NCI-H69 (cell line): ENCODE results near the gene PCLO.

Source experiments
- DNase-seq: peaks from one replicate; lab custom pipeline; 2025; lab: John Stamatoyannopoulos, UW

The PCLO gene

GRCh38 chr7:82839063-82839462, 323.6 kb downstream of the PCLO start:
- DNase-seq = no peak

- DNase-seq = no peak
These were observed 324.4 kb downstream of the PCLO start for GRCh38 chr7:82838314-82838713.

- no peak for DNase-seq
These were observed 339.6 kb downstream of the PCLO start for GRCh38 chr7:82823073-82823472.

GRCh38 chr7:82821037-82821436, 341.6 kb downstream of the PCLO start:
- peak; percentile 40 for DNase-seq

- DNase-seq = peak; percentile 56
These were observed 344.5 kb downstream of the PCLO start for GRCh38 chr7:82818171-82818570.

- DNase-seq = peak; percentile 12
These were observed 346.4 kb downstream of the PCLO start for GRCh38 chr7:82816272-82816671.

GRCh38 chr7:82810558-82811259, 352.0 kb downstream of the PCLO start:
- peak; percentile 91 for DNase-seq

GRCh38 chr7:82808633-82809032, 354.1 kb downstream of the PCLO start:
- no peak for DNase-seq

GRCh38 chr7:82805527-82805960, 357.1 kb downstream of the PCLO start:
- peak; percentile 66 for DNase-seq

GRCh38 chr7:82803411-82803810, 359.3 kb downstream of the PCLO start:
- no peak for DNase-seq

- peak; percentile 41 for DNase-seq
These were observed 372.6 kb downstream of the PCLO start for GRCh38 chr7:82789883-82790609.

GRCh38 chr7:82778021-82778420, 384.7 kb downstream of the PCLO start:
- DNase-seq = no peak

GRCh38 chr7:82762880-82763279, 399.8 kb downstream of the PCLO start:
- no peak for DNase-seq

- no peak for DNase-seq
These were observed 401.9 kb downstream of the PCLO start for GRCh38 chr7:82760831-82761230.

- DNase-seq = peak; percentile 30
These were observed 402.6 kb downstream of the PCLO start for GRCh38 chr7:82760074-82760473.

GRCh38 chr7:82755705-82756551, 406.8 kb downstream of the PCLO start:
- DNase-seq = no peak

GRCh38 chr7:82750007-82750406, 412.7 kb downstream of the PCLO start:
- DNase-seq = no peak

- no peak for DNase-seq
These were observed 416.9 kb downstream of the PCLO start for GRCh38 chr7:82745820-82746219.

GRCh38 chr7:82745117-82745516, 417.6 kb downstream of the PCLO start:
- DNase-seq = no peak

- DNase-seq = no peak
These were observed 420.5 kb downstream of the PCLO start for GRCh38 chr7:82742163-82742562.

- no peak for DNase-seq
These were observed 421.2 kb downstream of the PCLO start for GRCh38 chr7:82741493-82741892.

- peak; percentile 87 for DNase-seq
These were observed 422.3 kb downstream of the PCLO start for GRCh38 chr7:82740246-82740848.
